PC-9 (cell line): ENCODE data around the gene SLC23A1. TPM values are rescaled to one million over a fixed set of nuclear protein-coding genes. Genes with fewer than 3 reads are reported as not detected.

ENCODE experiments used
- BruUV-seq: library from RNA; stranded (reverse); fragments of 400-500 nt; replicated peaks from 2 replicates; lab custom pipeline; 2021; lab: Mats Ljungman, UMichigan
- CTCF ChIA-PET: fragments of 300-600 bp; sonication (Branson Sonifier 250); formaldehyde crosslinking; loops from one replicate; lab custom pipeline; 2022; ENCODE audit warnings: antibody characterized with exemption; lab: Charles Lee
- POLR2A ChIA-PET: fragments of 300-600 bp; sonication (Branson Sonifier 250); formaldehyde crosslinking; loops from one replicate; lab custom pipeline; 2022; ENCODE audit warnings: antibody characterized with exemption; ENCODE audit not compliant: unreplicated experiment; lab: Charles Lee
- DNase-seq, 2 experiments: peaks; one replicate each; pipeline versions ENCODE4 v3.0.0 to v3.0.0-alpha.2; 2015 to 2022; ENCODE audit warnings: mixed read lengths in 1 of 2
- H2AFZ ChIP-seq: fragments of 200-600 bp; sonication (generic); 2 replicates; pipeline ENCODE4 v1.8.1; 2017; ENCODE audit warnings: antibody characterized with exemption
- H3F3A ChIP-seq: fragments of 200-600 bp; sonication (generic); 2 replicates; pipeline ENCODE4 v1.8.1; 2017; ENCODE audit warnings: antibody characterized with exemption, mild to moderate bottlenecking, low read depth; ENCODE audit not compliant: insufficient read depth
- H3K27ac ChIP-seq: fragments of 200-600 bp; sonication (generic); 2 replicates; pipeline ENCODE4 v1.6.1; 2016; ENCODE audit warnings: mixed run types
- H3K27me3 ChIP-seq: fragments of 200-600 bp; sonication (generic); 2 replicates; pipeline ENCODE4 v1.6.1; 2016; ENCODE audit warnings: low read depth, mixed run types; ENCODE audit not compliant: insufficient read depth
- H3K36me3 ChIP-seq: fragments of 200-600 bp; sonication (generic); 2 replicates; pipeline ENCODE4 v1.6.1; 2016; ENCODE audit warnings: low read depth, mixed run types
- H3K4me1 ChIP-seq: fragments of 200-600 bp; sonication (generic); replicated peaks from 2 replicates; pipeline ENCODE4 v1.6.1; 2016; ENCODE audit warnings: mixed run types; ENCODE audit not compliant: insufficient read depth
- H3K4me2 ChIP-seq: fragments of 200-600 bp; sonication (generic); 2 replicates; pipeline ENCODE4 v1.6.1; 2017; ENCODE audit warnings: mixed run types
- H3K4me3 ChIP-seq: fragments of 200-600 bp; sonication (generic); 2 replicates; pipeline ENCODE4 v1.6.1; 2016; ENCODE audit warnings: mixed run types
- H3K79me2 ChIP-seq: fragments of 200-600 bp; sonication (generic); 2 replicates; pipeline ENCODE4 v1.6.1; 2017; ENCODE audit warnings: low read depth, mixed run types
- H3K9me2 ChIP-seq: fragments of 200-600 bp; sonication (generic); 2 replicates; pipeline ENCODE4 v1.8.1; 2017; ENCODE audit warnings: mild to moderate bottlenecking; ENCODE audit not compliant: insufficient read depth
- H3K9me3 ChIP-seq: fragments of 200-600 bp; sonication (generic); 2 replicates; pipeline ENCODE4 v1.8.1; 2016; ENCODE audit warnings: low read depth; ENCODE audit not compliant: insufficient read depth
- H4K20me1 ChIP-seq: fragments of 200-600 bp; sonication (generic); 2 replicates; pipeline ENCODE4 v1.8.1; 2017; ENCODE audit not compliant: insufficient read depth
- CTCF ChIP-seq: fragments of 200-600 bp; sonication (generic); conservative IDR thresholded peaks from 2 replicates; pipeline ENCODE4 v1.6.1; 2017; ENCODE audit warnings: mixed run types, antibody characterized with exemption, mild to moderate bottlenecking, moderate library complexity
- EZH2 ChIP-seq: fragments of 200-600 bp; sonication (generic); IDR thresholded peaks from 2 replicates; pipeline ENCODE4 v1.8.0; 2017; ENCODE audit warnings: antibody characterized with exemption, low read depth
- intact Hi-C: fragments of 100-400 bp; cut with micrococcal nuclease; formaldehyde crosslinking; loops from one replicate; pipeline ENCODE4 v1.10.0; 2022; ENCODE audit not compliant: unreplicated experiment
- total RNA-seq: library from RNA; stranded (reverse); gene quantifications from 2 replicates; pipeline ENCODE4 v1.2.3, GENCODE V29; 2021

The SLC23A1 gene
- total RNA-seq, 1 experiment from 2014 or later, result 1.9 TPM

GRCh38 chr5:139342423-139342723, 40.7 kb downstream of the SLC23A1 start:
- H3F3A ChIP-seq, result peaks cover 10% of the 10 kb centered on the region
- DNase-seq, result no peak
- H3K9me2 ChIP-seq, result no peaks in the 10 kb centered on the region
- H3K9me3 ChIP-seq, result no peaks in the 10 kb centered on the region
- H3K4me3 ChIP-seq, result peak overlapping the region; percentile 77
- ChIA-PET CTCF (interaction anchor here (0.7 to 0.9 kb wide), 2 partner anchors 60 to 77 kb away, joined by 12 to 14 read pairs; no protein-coding TSS in a partner anchor), POLR2A (interaction anchor here (0.5 to 1.1 kb wide), 8 partner anchors 31 to 878 kb away, joined by 3 to 36 read pairs (median 14); partner anchors contain the start of genes HSPA9 and MATR3)
- H4K20me1 ChIP-seq, result peaks cover 55% of the 10 kb centered on the region
- peaks cover 23% of the 10 kb centered on the region for H3K4me1 ChIP-seq
- TF ChIP-seq EZH2, result no peak
- TF ChIP-seq CTCF, result no peak
- BruUV-seq, result no TSS peak
- H3K36me3 ChIP-seq, result peaks cover 27% of the 10 kb centered on the region
- intact Hi-C loops, result loop anchor here (5.0 kb wide), 2 partner anchors 50 kb away; partner anchors contain the start of gene MATR3
- peak overlapping the region; percentile 90; the same call in 1 of the 2 replicates for H2AFZ ChIP-seq
- H3K27ac ChIP-seq, result peak overlapping the region; percentile 68
- H3K79me2 ChIP-seq, result peaks cover 57% of the 10 kb centered on the region
- peak overlapping the region; percentile 98 for H3K4me2 ChIP-seq
- no peaks in the 10 kb centered on the region for H3K27me3 ChIP-seq

DNA sequence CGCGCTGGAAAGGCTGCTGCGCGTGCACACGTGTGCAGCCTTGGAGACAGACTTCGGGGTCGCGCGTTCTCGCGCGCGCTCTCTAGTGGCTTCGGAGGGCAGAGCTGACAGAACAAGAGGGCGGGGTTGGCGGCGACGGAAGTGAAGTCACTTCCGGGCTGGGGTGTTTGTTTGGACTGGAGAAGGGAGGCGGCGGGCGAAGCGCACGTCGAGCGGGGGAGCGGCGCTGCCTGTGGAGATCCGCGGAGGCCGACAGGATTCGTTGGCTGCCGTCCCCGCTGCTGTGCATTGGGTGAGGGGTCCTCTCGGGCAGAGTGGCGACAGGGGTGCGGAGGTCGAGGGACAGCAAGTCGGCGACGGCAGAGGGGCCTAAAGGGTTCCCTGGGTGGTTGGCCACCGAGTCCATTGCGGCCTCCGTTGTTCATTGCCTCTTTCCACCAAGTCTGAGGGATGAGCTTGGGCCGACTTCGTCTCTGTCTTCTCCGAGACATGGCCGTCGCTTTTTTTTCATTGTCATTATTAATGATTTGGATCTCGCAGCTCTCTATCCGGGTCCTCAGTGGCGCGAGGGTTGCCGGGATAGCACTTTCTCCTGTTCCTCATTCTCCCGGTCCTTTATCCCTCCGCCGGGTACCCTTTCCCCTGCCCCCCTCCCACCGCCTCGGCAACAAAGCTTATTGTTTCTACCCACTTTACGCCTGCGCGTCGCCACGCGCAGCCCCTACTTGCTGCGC, 41.2 kb downstream of the SLC23A1 start, which contains the start of gene PAIP2:
PAIP2 (plus strand) TSS at position 166 of the 734 bp plus-strand sequence. CDS start 21,931 bp downstream, outside the sequence.
- peaks cover 49% of the 10 kb centered on the region for H4K20me1 ChIP-seq
- ChIA-PET POLR2A (interaction anchor here (0.5 to 1.1 kb wide), 8 partner anchors 31 to 877 kb away, joined by 3 to 36 read pairs (median 14); partner anchors contain the start of genes HSPA9 and MATR3), CTCF (interaction anchor here (0.5 to 0.9 kb wide), 4 partner anchors 11 to 78 kb away, joined by 3 to 14 read pairs (median 8); partner anchors contain the start of gene MATR3)
- peak; percentile 66 for TF ChIP-seq CTCF
- no peak for TF ChIP-seq EZH2
- H2AFZ ChIP-seq, result peak within 1 kb of the TSS; percentile 90
- peaks cover 51% of the 10 kb centered on the region for H3K79me2 ChIP-seq
- peaks cover 14% of the 10 kb centered on the region for H3F3A ChIP-seq
- H3K9me3 ChIP-seq, result no peaks in the 10 kb centered on the region
- H3K9me2 ChIP-seq, result no peaks in the 10 kb centered on the region
- peak within 1 kb of the TSS; percentile 77 for H3K4me3 ChIP-seq
- H3K27me3 ChIP-seq, result no peaks in the 10 kb centered on the region
- intact Hi-C loops, result loop anchor here (5.0 kb wide), 2 partner anchors 50 kb away; partner anchors contain the start of gene MATR3
- peak within 1 kb of the TSS; percentile 68 for H3K27ac ChIP-seq
- peak within 1 kb of the TSS; percentile 98 for H3K4me2 ChIP-seq
- peak; percentile 89 to 95 for DNase-seq
- TSS peak; percentile 95 for BruUV-seq
- peaks cover 22% of the 10 kb centered on the region for H3K36me3 ChIP-seq
- peaks cover 23% of the 10 kb centered on the region for H3K4me1 ChIP-seq

DNA sequence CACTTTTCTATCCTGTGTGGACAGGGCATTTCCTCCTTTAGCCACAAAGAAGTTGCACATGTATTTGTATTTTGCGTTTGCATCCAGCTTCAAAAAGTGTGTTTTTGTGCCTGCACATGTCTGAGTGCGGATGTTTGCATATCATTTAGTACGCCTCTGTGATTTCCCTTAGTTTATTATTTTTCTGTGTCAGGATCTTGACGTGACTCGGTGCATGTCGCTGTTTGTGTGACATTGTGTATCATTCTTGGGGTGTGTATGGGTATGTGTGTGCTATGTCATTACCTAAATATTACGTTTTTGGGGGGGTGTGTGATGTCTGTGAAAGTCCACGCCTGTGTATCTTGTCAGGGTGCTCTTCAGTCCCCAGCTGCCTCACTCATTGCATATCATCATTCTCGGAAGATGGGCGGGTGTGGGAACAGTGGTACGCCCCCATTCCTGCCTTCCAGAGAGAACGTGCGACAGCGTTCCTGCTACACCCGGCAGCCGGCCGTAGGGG, 41.9 kb downstream of the SLC23A1 start:
- H3K9me2 ChIP-seq, result no peaks in the 10 kb centered on the region
- no peaks in the 10 kb centered on the region for H3K9me3 ChIP-seq
- no peak overlapping the region for H3K27ac ChIP-seq
- CTCF ChIA-PET, result no interaction called here
- peak overlapping the region; percentile 98 for H3K4me2 ChIP-seq
- intact Hi-C loops, result loop anchor here (5.0 kb wide), 2 partner anchors 49 to 51 kb away; partner anchors contain the start of gene MATR3
- H4K20me1 ChIP-seq, result peaks cover 43% of the 10 kb centered on the region
- peak overlapping the region; percentile 77 for H3K4me3 ChIP-seq
- DNase-seq, result no peak
- H3K27me3 ChIP-seq, result no peaks in the 10 kb centered on the region
- H3K4me1 ChIP-seq, result peaks cover 23% of the 10 kb centered on the region
- peak overlapping the region; percentile 77; the same call in 1 of the 2 replicates for H2AFZ ChIP-seq
- H3K36me3 ChIP-seq, result peaks cover 16% of the 10 kb centered on the region
- TF ChIP-seq CTCF (no peak), EZH2 (no peak)
- H3K79me2 ChIP-seq, result peaks cover 45% of the 10 kb centered on the region
- POLR2A ChIA-PET, result no interaction called here
- no TSS peak for BruUV-seq
- peaks cover 20% of the 10 kb centered on the region for H3F3A ChIP-seq
